OCI-LY7 (cell line): ENCODE data around the gene TPGS1. TPM values are rescaled to one million over a fixed set of nuclear protein-coding genes. Genes with fewer than 3 reads are reported as not detected.

Source experiments
- BruUV-seq: library from RNA; stranded (reverse); fragments of 400-500 nt; replicated peaks from 2 replicates; lab custom pipeline; 2021; lab: Mats Ljungman, UMichigan
- CTCF ChIA-PET: fragments of 300-600 bp; sonication (Branson Sonifier 250); formaldehyde crosslinking; loops from one replicate; lab custom pipeline; 2022; ENCODE audit warnings: antibody characterized with exemption; ENCODE audit not compliant: unreplicated experiment; lab: Charles Lee
- POLR2A ChIA-PET: fragments of 300-600 bp; sonication (Branson Sonifier 250); formaldehyde crosslinking; loops from one replicate; lab custom pipeline; 2022; ENCODE audit warnings: antibody characterized with exemption; lab: Charles Lee
- DNase-seq: peaks from one replicate; pipeline ENCODE4 v3.0.0-alpha.2; 2015; ENCODE audit warnings: low spot score
- H2AFZ ChIP-seq: fragments of 200-600 bp; sonication (generic), shearing (Covaris generic); 2 replicates; pipeline ENCODE4 v1.6.1; 2014; ENCODE audit warnings: mild to moderate bottlenecking, antibody characterized with exemption, low read length, moderate library complexity
- H3K27ac ChIP-seq: fragments of 200-600 bp; sonication (generic); 2 replicates; pipeline ENCODE4 v1.5.1; 2014; ENCODE audit warnings: mixed run types, low read depth, mild to moderate bottlenecking, moderate library complexity, low read length, inconsistent platforms; ENCODE audit not compliant: poor library complexity, severe bottlenecking
- H3K36me3 ChIP-seq: fragments of 200-600 bp; sonication (generic); 2 replicates; pipeline ENCODE4 v1.6.1; 2014; ENCODE audit warnings: mild to moderate bottlenecking, antibody characterized with exemption, low read length, moderate library complexity, mixed read lengths; ENCODE audit not compliant: insufficient read depth
- H3K4me1 ChIP-seq: fragments of 200-600 bp; sonication (generic); 2 replicates; pipeline ENCODE4 v1.5.1; 2014; ENCODE audit warnings: mild to moderate bottlenecking, low read length; ENCODE audit not compliant: insufficient read depth, poor library complexity, severe bottlenecking
- H3K4me2 ChIP-seq: fragments of 200-600 bp; sonication (generic); 2 replicates; pipeline ENCODE4 v1.6.1; 2014; ENCODE audit warnings: mild to moderate bottlenecking, low read length
- H3K4me3 ChIP-seq: fragments of 200-600 bp; sonication (generic); 2 replicates; pipeline ENCODE4 v1.5.1; 2014; ENCODE audit warnings: mild to moderate bottlenecking, low read depth, low read length; ENCODE audit not compliant: poor library complexity, severe bottlenecking
- H3K79me2 ChIP-seq: fragments of 200-600 bp; sonication (generic); 2 replicates; pipeline ENCODE4 v1.6.1; 2016; ENCODE audit warnings: low read depth, mild to moderate bottlenecking, low read length, moderate library complexity, mixed read lengths; ENCODE audit not compliant: insufficient read depth
- H3K9me2 ChIP-seq: fragments of 200-600 bp; sonication (generic); 2 replicates; pipeline ENCODE4 v1.6.1; 2016; ENCODE audit warnings: mild to moderate bottlenecking, low read length, mixed read lengths; ENCODE audit not compliant: insufficient read depth
- H3K9me3 ChIP-seq: fragments of 200-600 bp; sonication (generic); 2 replicates; pipeline ENCODE4 v1.6.1; 2014; ENCODE audit warnings: mild to moderate bottlenecking, mixed run types, low read length, mixed read lengths
- H4K20me1 ChIP-seq: fragments of 200-600 bp; sonication (generic); 2 replicates; pipeline ENCODE4 v1.6.1; 2014; ENCODE audit warnings: mild to moderate bottlenecking, antibody characterized with exemption, low read length, moderate library complexity, mixed read lengths; ENCODE audit not compliant: insufficient read depth
- CTCF ChIP-seq: fragments of 200-600 bp; sonication (generic); conservative IDR thresholded peaks from 2 replicates; pipeline ENCODE4 v1.5.1; 2014; ENCODE audit warnings: mild to moderate bottlenecking, antibody characterized with exemption, low read length, moderate library complexity, mixed read lengths
- EZH2phosphoT487 ChIP-seq: fragments of 200-600 bp; sonication (generic); IDR thresholded peaks from 2 replicates; pipeline ENCODE4 v1.6.1; 2018; ENCODE audit warnings: low read depth, borderline replicate concordance, mild to moderate bottlenecking, mixed run types, antibody characterized with exemption, low read length, moderate library complexity, mixed read lengths
- intact Hi-C: fragments of 100-400 bp; cut with micrococcal nuclease; formaldehyde crosslinking; loops from one replicate; pipeline ENCODE4 v1.10.0; 2022; ENCODE audit not compliant: unreplicated experiment
- total RNA-seq, 2 experiments: library from RNA; depleted of rRNA in 1 of 2; stranded (reverse); fragments of >200 nt in 1 of 2; shearing (Covaris generic) in 1 of 2; gene quantifications; 2 replicates each; pipeline ENCODE4 v1.2.3, GENCODE V29; 2014 to 2022

The TPGS1 gene
- total RNA-seq, 2 experiments from 2014 or later = 24.4 to 25.6 TPM

GRCh38 chr19:554817-555216 is 47.5 kb downstream of the TPGS1 start:
- ChIA-PET CTCF (no interaction called here), POLR2A (no interaction called here)
- Histone ChIP-seq H3K27ac (no peak overlapping the region), H4K20me1 (no peaks in the 10 kb centered on the region), H3K9me2 (no peaks in the 10 kb centered on the region), H3K4me1 (no peaks in the 10 kb centered on the region), H3K4me3 (no peak overlapping the region), H3K36me3 (no peaks in the 10 kb centered on the region), H3K79me2 (no peaks in the 10 kb centered on the region), H2AFZ (no peak overlapping the region), H3K9me3 (no peaks in the 10 kb centered on the region), H3K4me2 (no peak overlapping the region)
- BruUV-seq = no TSS peak
- DNase-seq = no peak
- intact Hi-C loops = no loop called here
- no peak for TF ChIP-seq EZH2phosphoT487
- TF ChIP-seq CTCF = no peak

DNA sequence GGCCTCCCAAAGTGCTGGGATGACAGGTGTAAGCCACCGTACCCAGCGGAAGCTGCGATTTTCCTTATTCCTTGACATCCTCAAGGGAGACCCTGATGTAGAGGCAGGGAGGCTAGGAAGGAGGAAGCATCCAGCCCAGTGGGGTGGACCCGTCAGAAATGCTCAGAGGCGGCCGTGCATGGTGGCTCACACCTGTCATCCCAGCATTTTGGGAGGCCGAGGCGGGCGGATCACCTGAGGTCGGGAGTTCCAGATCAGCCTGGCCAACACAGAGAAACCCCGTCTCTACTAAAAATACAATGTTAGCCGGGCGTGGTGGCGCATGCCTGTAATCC is 48.1 kb downstream of the TPGS1 start:
- H3K4me3 ChIP-seq = no peak overlapping the region
- ChIA-PET CTCF (no interaction called here), POLR2A (no interaction called here)
- BruUV-seq = no TSS peak
- DNase-seq = no peak
- H3K79me2 ChIP-seq = no peaks in the 10 kb centered on the region
- no peaks in the 10 kb centered on the region for H3K9me3 ChIP-seq
- no peaks in the 10 kb centered on the region for H3K9me2 ChIP-seq
- H3K27ac ChIP-seq = no peak overlapping the region
- H3K36me3 ChIP-seq = no peaks in the 10 kb centered on the region
- no peak overlapping the region for H3K4me2 ChIP-seq
- TF ChIP-seq CTCF (no peak), EZH2phosphoT487 (no peak)
- no peaks in the 10 kb centered on the region for H3K4me1 ChIP-seq
- H2AFZ ChIP-seq = no peak overlapping the region
- intact Hi-C loops = no loop called here
- no peaks in the 10 kb centered on the region for H4K20me1 ChIP-seq

GRCh38 chr19:556611-557382 is 49.5 kb downstream of the TPGS1 start:
- H3K4me2 ChIP-seq = no peak overlapping the region
- no peak overlapping the region for H3K27ac ChIP-seq
- H3K9me3 ChIP-seq = no peaks in the 10 kb centered on the region
- BruUV-seq = no TSS peak
- H3K4me1 ChIP-seq = no peaks in the 10 kb centered on the region
- H3K9me2 ChIP-seq = no peaks in the 10 kb centered on the region
- H2AFZ ChIP-seq = no peak overlapping the region
- H3K36me3 ChIP-seq = no peaks in the 10 kb centered on the region
- ChIA-PET CTCF (no interaction called here), POLR2A (no interaction called here)
- no peaks in the 10 kb centered on the region for H3K79me2 ChIP-seq
- no peak overlapping the region for H3K4me3 ChIP-seq
- TF ChIP-seq EZH2phosphoT487 = no peak
- TF ChIP-seq CTCF = no peak
- H4K20me1 ChIP-seq = no peaks in the 10 kb centered on the region
- intact Hi-C loops = no loop called here
- no peak for DNase-seq
